Endothelial cell of umbilical vein (primary cell): ENCODE data around the gene PAPPA2. TPM values are rescaled to one million over a fixed set of nuclear protein-coding genes. Genes with fewer than 3 reads are reported as not detected.

Experiments
- BruUV-seq: library from RNA; stranded (reverse); fragments of 400-500 nt; replicated peaks from 2 replicates; lab custom pipeline; 2021; lab: Mats Ljungman, UMichigan
- CTCF ChIA-PET: fragments of 300-600, 350-600 bp; sonication (Branson Sonifier 250); formaldehyde crosslinking; loops from one replicate; lab custom pipeline; 2021; ENCODE audit warnings: antibody characterized with exemption, inconsistent platforms; lab: Charles Lee
- POLR2A ChIA-PET: fragments of 300-600, 350-600 bp; sonication (Branson Sonifier 250); formaldehyde crosslinking; loops from one replicate; lab custom pipeline; 2021; ENCODE audit warnings: antibody characterized with exemption, inconsistent platforms; lab: Charles Lee
- DNase-seq: peaks from one replicate; pipeline ENCODE4 v3.0.0-alpha.2; 2011; ENCODE audit warnings: low read depth, low spot score
- FAIRE-seq: peaks from 2 replicates; lab custom pipeline; 2011; peaks lifted over from hg19 to GRCh38; lab: Jason Lieb, UNC
- H2AFZ ChIP-seq: 2 replicates; pipeline ENCODE4 v1.6.0; 2012; ENCODE audit warnings: low read depth, low read length, control low read depth, inconsistent platforms
- H3K27ac ChIP-seq: 2 replicates; pipeline ENCODE4 v1.5.1; 2011; ENCODE audit warnings: low read depth, mild to moderate bottlenecking, control low read depth, low read length, moderate library complexity; ENCODE audit not compliant: insufficient read depth
- H3K27me3 ChIP-seq, 2 experiments: 2 replicates each; pipeline versions ENCODE4 v1.6.0 to v1.6.1; 2011; ENCODE audit warnings: low read length in 2 of 2, mixed read lengths in 1 of 2; ENCODE audit not compliant: control insufficient read depth in 2 of 2, insufficient read depth in 2 of 2
- H3K36me3 ChIP-seq, 2 experiments: 2 replicates in 1 of 2; 3 replicates in 1 of 2; pipeline ENCODE4 v1.5.1; 2011; ENCODE audit warnings: low read length in 2 of 2, mild to moderate bottlenecking in 1 of 2, moderate library complexity in 1 of 2; ENCODE audit not compliant: control insufficient read depth in 2 of 2, insufficient read depth in 2 of 2; ENCODE audit errors: extremely low read depth in 1 of 2
- H3K4me1 ChIP-seq: 3 replicates; pipeline ENCODE4 v1.5.1; 2011; ENCODE audit warnings: mild to moderate bottlenecking, low read length; ENCODE audit not compliant: control insufficient read depth, insufficient read depth; ENCODE audit errors: extremely low read depth
- H3K4me2 ChIP-seq: 2 replicates; pipeline ENCODE4 v1.6.1; 2011; ENCODE audit warnings: low read length, control low read depth, mixed read lengths; ENCODE audit not compliant: insufficient read depth
- H3K4me3 ChIP-seq, 3 experiments: fragments of 200-600 bp in 1 of 3; sonication (generic), shearing (Covaris generic) in 1 of 3; replicated peaks in 1 of 3; 2 replicates each; pipeline ENCODE4 v1.5.1; 2011 to 2016; ENCODE audit warnings: control low read depth in 3 of 3, low read length in 3 of 3, mild to moderate bottlenecking in 2 of 3, inconsistent platforms in 1 of 3, low read depth in 1 of 3, moderate library complexity in 1 of 3; ENCODE audit not compliant: insufficient read depth in 1 of 3
- H3K79me2 ChIP-seq: 2 replicates; pipeline ENCODE4 v1.6.0; 2012; ENCODE audit warnings: low read length, inconsistent platforms; ENCODE audit not compliant: control insufficient read depth, insufficient read depth
- H3K9ac ChIP-seq: replicated peaks from 2 replicates; pipeline ENCODE3; 2011; ENCODE audit warnings: low read length, control low read depth; ENCODE audit not compliant: insufficient read depth; ENCODE audit errors: extremely low read depth
- H3K9me1 ChIP-seq: replicated peaks from 3 replicates; pipeline ENCODE4 v1.6.0; 2011; ENCODE audit warnings: mild to moderate bottlenecking, low read length; ENCODE audit not compliant: control insufficient read depth, insufficient read depth; ENCODE audit errors: extremely low read depth
- H3K9me3 ChIP-seq: replicated peaks from 2 replicates; pipeline ENCODE4 v1.5.1; 2012; ENCODE audit warnings: low read length, inconsistent platforms; ENCODE audit not compliant: control insufficient read depth, insufficient read depth
- H4K20me1 ChIP-seq: replicated peaks from 2 replicates; pipeline ENCODE3; 2011; ENCODE audit warnings: mild to moderate bottlenecking, low read length; ENCODE audit not compliant: control insufficient read depth, insufficient read depth; ENCODE audit errors: extremely low read depth
- CTCF ChIP-seq, 2 donors: IDR thresholded peaks; 1 replicate in 1 of 2; 2 replicates in 1 of 2; pipeline ENCODE4 v1.5.1; 2011; ENCODE audit warnings: low read length in 2 of 2, mild to moderate bottlenecking in 2 of 2, moderate library complexity in 2 of 2, control low read depth in 1 of 2, inconsistent platforms in 1 of 2, low read depth in 1 of 2; ENCODE audit not compliant: insufficient read depth in 1 of 2; ENCODE audit errors: extremely low read depth in 1 of 2
- EZH2 ChIP-seq: IDR thresholded peaks from 2 replicates; pipeline ENCODE4 v1.6.1; 2012; ENCODE audit warnings: borderline replicate concordance, low read depth, mild to moderate bottlenecking, moderate library complexity, low read length, inconsistent platforms; ENCODE audit not compliant: severe bottlenecking
- FOS ChIP-seq: IDR thresholded peaks from 2 replicates; pipeline ENCODE4 v1.6.1; 2011; ENCODE audit warnings: mild to moderate bottlenecking, low read length, moderate library complexity, borderline replicate concordance; ENCODE audit not compliant: insufficient read depth
- GATA2 ChIP-seq: IDR thresholded peaks from 2 replicates; pipeline ENCODE4 v1.7.0; 2011; ENCODE audit warnings: low read depth, mild to moderate bottlenecking, moderate library complexity, mixed read lengths, low read length; ENCODE audit not compliant: insufficient read length, insufficient read depth
- JUN ChIP-seq: IDR thresholded peaks from 2 replicates; pipeline ENCODE4 v1.6.1; 2011; ENCODE audit warnings: borderline replicate concordance, low read depth; ENCODE audit not compliant: insufficient read length, insufficient read depth
- MYC ChIP-seq: IDR thresholded peaks from one replicate; pipeline ENCODE4 v1.6.1; 2011; ENCODE audit warnings: mild to moderate bottlenecking, low read depth, low read length
- POLR2A ChIP-seq: IDR thresholded peaks from 2 replicates; pipeline ENCODE4 v1.6.1; 2012; ENCODE audit warnings: low read depth, mild to moderate bottlenecking, control low read depth, low read length
- POLR2AphosphoS5 ChIP-seq: IDR thresholded peaks from 2 replicates; pipeline ENCODE4 v1.6.1; 2012; ENCODE audit warnings: low read depth, mild to moderate bottlenecking, control low read depth, low read length, moderate library complexity; ENCODE audit not compliant: insufficient read depth
- dilution Hi-C: fragments of 300-500 bp; cut with MboI; formaldehyde crosslinking; loops from one replicate; pipeline ENCODE4 v1.15.0; 2019; ENCODE audit warnings: low sequenced_read_pairs; ENCODE audit not compliant: extremely low pct_ligation_motif_present
- intact Hi-C: fragments of 100-400 bp; cut with micrococcal nuclease; formaldehyde crosslinking; loops from one replicate; pipeline ENCODE4 v1.10.0; 2022
- polyA plus RNA-seq, 4 experiments: library from polyadenylated mRNA; depleted of rRNA in 3 of 4; stranded (reverse) in 3 of 4; unstranded in 1 of 4; fragments of >200 nt; gene quantifications; 2 replicates each; pipeline versions ENCODE4 v1.2.1 to v1.2.3, GENCODE V29; 2011 to 2012; ENCODE audit warnings: missing spikeins in 1 of 4
- total RNA-seq: library from RNA; stranded (reverse); gene quantifications from 2 replicates; pipeline ENCODE4 v1.2.3, GENCODE V29; 2021
- TF ChIP-seq, protein P1 (sequence below): IDR thresholded peaks from 2 replicates; pipeline ENCODE4 v1.6.1; 2011; ENCODE audit not compliant: insufficient read depth, insufficient read length

PAPPA2 gene
- total and polyA plus RNA-seq, 2 donors (not counting 3 experiments of a cell fraction or from before 2014, with no cell fraction given) = not detected

- H2AFZ ChIP-seq = no peak overlapping the region
- CTCF ChIA-PET = no interaction called here
- H3K9me1 ChIP-seq = no peaks in the 10 kb centered on the region
- no peak overlapping the region for H3K27ac ChIP-seq
- no peaks in the 10 kb centered on the region for H3K9me3 ChIP-seq
- POLR2A ChIA-PET = no interaction called here
- no peak for FAIRE-seq
- BruUV-seq = no TSS peak
- no peak for DNase-seq
- H3K36me3 ChIP-seq = no peaks in the 10 kb centered on the region
- intact Hi-C loops (no loop called here), dilution Hi-C loops (no loop called here)
- H3K27me3 ChIP-seq = no peaks in the 10 kb centered on the region
- H4K20me1 ChIP-seq = no peaks in the 10 kb centered on the region
- no peaks in the 10 kb centered on the region for H3K4me1 ChIP-seq
- H3K4me3 ChIP-seq = no peak overlapping the region
- no peak overlapping the region for H3K4me2 ChIP-seq
- TF ChIP-seq JUN (no peak), GATA2 (no peak), MYC (no peak), CTCF (IDR thresholded peaks at IDR 0.05; ENCODE audit: extremely low read depth in 1 of 2, insufficient read depth in 1 of 2, low read depth in 1 of 2, low read length in 2 of 2) (no peak), POLR2A (no peak), FOS (no peak), POLR2AphosphoS5 (no peak), EZH2 (no peak)
- TF ChIP-seq, protein P1, sequence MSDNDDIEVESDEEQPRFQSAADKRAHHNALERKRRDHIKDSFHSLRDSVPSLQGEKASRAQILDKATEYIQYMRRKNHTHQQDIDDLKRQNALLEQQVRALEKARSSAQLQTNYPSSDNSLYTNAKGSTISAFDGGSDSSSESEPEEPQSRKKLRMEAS = no peak
- no peaks in the 10 kb centered on the region for H3K79me2 ChIP-seq
- H3K9ac ChIP-seq = no peak overlapping the region
Measured at GRCh38 chr1:176545034-176545639, 82.2 kb downstream of the PAPPA2 start.
